Measurements from ENCODE around the gene SNAP29. TPM values are rescaled to one million over a fixed set of nuclear protein-coding genes. Genes with fewer than 3 reads are reported as not detected.
"Not testable (repeated sequence)": the region's sequence is repeated elsewhere in the genome, so short reads cannot be mapped to it uniquely, and the experiment has no call there.

The SNAP29 gene
- total and polyA plus RNA-seq, 4 experiments from 2014 or later = 18.8 to 27.8 (median 25.3) TPM

DNA sequence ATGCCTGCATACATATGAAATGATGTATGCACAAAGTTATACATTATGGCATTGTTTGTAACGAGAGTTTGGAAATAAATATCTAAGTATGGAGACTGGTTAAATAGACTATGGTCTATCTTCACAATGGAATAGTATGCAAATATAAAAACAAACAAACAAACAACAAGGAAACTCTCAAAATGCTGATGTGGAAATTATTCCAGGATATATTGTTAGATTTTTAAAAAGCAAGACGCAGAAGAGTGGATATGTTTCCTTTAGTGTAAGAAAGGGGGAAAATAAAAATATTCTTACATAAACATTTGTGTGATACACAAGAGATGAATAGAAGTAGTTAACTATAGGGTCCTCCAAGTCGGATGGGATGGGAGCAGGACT is 47.6 kb downstream of the SNAP29 start:
- Histone ChIP-seq H3K4me1 (ENCODE audit: insufficient read depth, low read length) (no peaks in the 10 kb centered on the region), H3K36me3 (ENCODE audit: insufficient read depth, low read length) (no peaks in the 10 kb centered on the region), H3K9me3 (ENCODE audit: control insufficient read depth in 1 of 2, low read length in 2 of 2) (no peaks in the 10 kb centered on the region), H3K27me3 (ENCODE audit: insufficient read depth, low read length) (no peaks in the 10 kb centered on the region), H3K4me3 (ENCODE audit: low read length in 2 of 2) (no peak overlapping the region), H3K27ac (ENCODE audit: low read depth, low read length) (no peak overlapping the region)
- ChIA-PET POLR2A (ENCODE audit: partially characterized antibody) (no interaction called here), CTCF (ENCODE audit: partially characterized antibody) (no interaction called here)
- Mint-ChIP-seq H3K27ac (no peak overlapping the region), H3K36me3 (no peaks in the 10 kb centered on the region), H3K4me1 (no peaks in the 10 kb centered on the region), H3K4me3 (no peak overlapping the region), H3K9me3 (no peaks in the 10 kb centered on the region), H3K27me3 (no peaks in the 10 kb centered on the region)
- intact Hi-C loops (cut with micrococcal nuclease) = no loop called here
- no peak for DNase-seq

- POLR2A ChIA-PET (ENCODE audit: partially characterized antibody); H3K27ac Mint-ChIP-seq; H3K36me3 ChIP-seq (ENCODE audit: insufficient read depth, low read length); CTCF ChIA-PET (ENCODE audit: partially characterized antibody); H3K4me1 ChIP-seq (ENCODE audit: insufficient read depth, low read length); H3K27ac ChIP-seq (ENCODE audit: low read depth, low read length); H3K27me3 ChIP-seq (ENCODE audit: insufficient read depth, low read length); intact Hi-C loops (cut with micrococcal nuclease); H3K4me1 Mint-ChIP-seq; DNase-seq; H3K9me3 ChIP-seq (ENCODE audit: control insufficient read depth in 1 of 2, low read length in 2 of 2); H3K27me3 Mint-ChIP-seq; H3K36me3 Mint-ChIP-seq; H3K4me3 ChIP-seq (ENCODE audit: low read length in 2 of 2); H3K4me3 Mint-ChIP-seq; H3K9me3 Mint-ChIP-seq: not testable (repeated sequence)
Observed at GRCh38 chr22:20908717-20909116, 49.9 kb downstream of the SNAP29 start.

- Mint-ChIP-seq H3K9me3 (peaks cover 0 to 2% (median 0%) of the 10 kb centered on the region in 8 donors), H3K27ac (no peak overlapping the region), H3K4me1 (no peaks in the 10 kb centered on the region), H3K4me3 (no peak overlapping the region), H3K36me3 (no peaks in the 10 kb centered on the region), H3K27me3 (no peaks in the 10 kb centered on the region)
- no peak for DNase-seq
- no peaks in the 10 kb centered on the region for H3K9me3 ChIP-seq (ENCODE audit: control insufficient read depth in 1 of 2, low read length in 2 of 2)
- CTCF ChIA-PET (ENCODE audit: partially characterized antibody) = interaction anchor here (0.9 kb wide), 1 partner anchor 222 kb away, joined by 3 read pairs; no protein-coding TSS in a partner anchor
- intact Hi-C loops (cut with micrococcal nuclease) = no loop called here
- H3K27ac ChIP-seq (ENCODE audit: low read depth, low read length) = no peak overlapping the region
- no peaks in the 10 kb centered on the region for H3K27me3 ChIP-seq (ENCODE audit: insufficient read depth, low read length)
- no peaks in the 10 kb centered on the region for H3K4me1 ChIP-seq (ENCODE audit: insufficient read depth, low read length)
- no peak overlapping the region for H3K4me3 ChIP-seq (ENCODE audit: low read length in 2 of 2)
- POLR2A ChIA-PET (ENCODE audit: partially characterized antibody) = no interaction called here
- no peaks in the 10 kb centered on the region for H3K36me3 ChIP-seq (ENCODE audit: insufficient read depth, low read length)
Observed at GRCh38 chr22:20909543-20910303, 50.9 kb downstream of the SNAP29 start.

- no peaks in the 10 kb centered on the region for H3K36me3 Mint-ChIP-seq
- H3K27me3 ChIP-seq (ENCODE audit: insufficient read depth, low read length) = no peaks in the 10 kb centered on the region
- no peaks in the 10 kb centered on the region for H3K27me3 Mint-ChIP-seq
- CTCF ChIA-PET (ENCODE audit: partially characterized antibody) = no interaction called here
- peaks cover 0 to 2% (median 0%) of the 10 kb centered on the region in 8 donors for H3K9me3 Mint-ChIP-seq
- POLR2A ChIA-PET (ENCODE audit: partially characterized antibody) = no interaction called here
- H3K36me3 ChIP-seq (ENCODE audit: insufficient read depth, low read length) = no peaks in the 10 kb centered on the region
- H3K4me1 ChIP-seq (ENCODE audit: insufficient read depth, low read length) = peaks cover 8% of the 10 kb centered on the region
- intact Hi-C loops (cut with micrococcal nuclease) = no loop called here
- H3K9me3 ChIP-seq (ENCODE audit: control insufficient read depth in 1 of 2, low read length in 2 of 2) = no peaks in the 10 kb centered on the region
- H3K4me3 ChIP-seq (ENCODE audit: low read length in 2 of 2) = no peak overlapping the region
- no peak for DNase-seq
- H3K4me3 Mint-ChIP-seq = no peak overlapping the region
- no peak overlapping the region for H3K27ac Mint-ChIP-seq
- no peak overlapping the region for H3K27ac ChIP-seq (ENCODE audit: low read depth, low read length)
- peaks cover 4 to 13% (median 10%) of the 10 kb centered on the region in 4 donors for H3K4me1 Mint-ChIP-seq
Observed at GRCh38 chr22:20912494-20912893, 53.7 kb downstream of the SNAP29 start.

GRCh38 chr22:20916916-20917810 is 58.4 kb downstream of the SNAP29 start, which contains the start of gene CRKL:
Gene CRKL (plus strand): TSS chr22:20917407. CDS start chr22:20917935, 528 bp downstream.
- no peaks in the 10 kb centered on the region for H3K27me3 ChIP-seq (ENCODE audit: insufficient read depth, low read length)
- no peaks in the 10 kb centered on the region for H3K36me3 ChIP-seq (ENCODE audit: insufficient read depth, low read length)
- DNase-seq = peak; percentile 94 to 96 (median 96)
- intact Hi-C loops (cut with micrococcal nuclease) = loop anchor here (1.0 kb wide), 2 partner anchors 59 to 84 kb away; partner anchors contain the start of gene PI4KA
- H3K27ac ChIP-seq (ENCODE audit: low read depth, low read length) = peak within 1 kb of the TSS; percentile 88
- Mint-ChIP-seq H3K9me3 (peaks cover 0 to 2% (median 0%) of the 10 kb centered on the region in 8 donors), H3K27ac (peak within 1 kb of the TSS; percentile 92 to 97 (median 96)), H3K36me3 (peaks cover 5 to 22% of the 10 kb centered on the region in 2 donors), H3K4me1 (peaks cover 22 to 53% (median 35%) of the 10 kb centered on the region in 4 donors), H3K27me3 (no peaks in the 10 kb centered on the region), H3K4me3 (peak within 1 kb of the TSS; percentile 88 to 99 (median 98))
- no peaks in the 10 kb centered on the region for H3K9me3 ChIP-seq (ENCODE audit: control insufficient read depth in 1 of 2, low read length in 2 of 2)
- ChIA-PET CTCF (ENCODE audit: partially characterized antibody) (interaction anchor here (0.6 to 1.9 kb wide), 6 partner anchors 9 to 86 kb away, joined by 3 to 5 read pairs (median 4); no protein-coding TSS in a partner anchor), POLR2A (ENCODE audit: partially characterized antibody) (interaction anchor here (0.6 to 1.8 kb wide), 5 partner anchors 17 to 410 kb away, joined by 3 to 6 read pairs (median 4); partner anchors contain the start of genes MED15 and THAP7)
- peaks cover 39% of the 10 kb centered on the region for H3K4me1 ChIP-seq (ENCODE audit: insufficient read depth, low read length)
- peak within 1 kb of the TSS; percentile 88 to 93 for H3K4me3 ChIP-seq (ENCODE audit: low read length in 2 of 2)

DNA sequence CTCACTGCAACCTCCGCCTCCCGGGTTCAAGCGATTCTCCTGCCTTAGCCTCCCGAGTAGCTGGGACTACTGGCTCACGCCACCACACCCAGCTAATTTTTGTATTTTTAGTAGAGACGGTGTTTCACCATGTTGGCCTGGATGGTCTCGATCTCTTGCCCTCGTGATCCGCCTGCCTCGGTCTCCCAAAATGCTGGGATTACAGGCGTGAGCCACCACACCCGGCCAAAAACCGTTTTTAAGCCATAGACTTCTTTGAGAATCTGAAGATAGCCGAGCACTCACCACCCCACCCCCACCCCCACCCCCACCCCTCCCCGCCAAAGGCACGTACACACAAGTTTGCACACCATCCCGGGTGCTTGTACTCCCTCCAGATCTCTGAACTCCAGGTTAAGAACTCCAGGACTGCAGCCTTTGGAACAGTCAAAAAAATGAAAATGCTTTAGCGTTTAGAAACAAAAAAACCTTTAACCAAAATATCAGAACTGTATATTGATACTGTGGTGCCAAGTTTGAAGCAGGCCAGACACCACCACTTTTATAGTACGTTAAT is 59.9 kb downstream of the SNAP29 start:
- no peaks in the 10 kb centered on the region for H3K27me3 ChIP-seq (ENCODE audit: insufficient read depth, low read length)
- H3K36me3 ChIP-seq (ENCODE audit: insufficient read depth, low read length) = no peaks in the 10 kb centered on the region
- peaks cover 54% of the 10 kb centered on the region for H3K4me1 ChIP-seq (ENCODE audit: insufficient read depth, low read length)
- POLR2A ChIA-PET (ENCODE audit: partially characterized antibody) = interaction anchor here (1.0 kb wide), 1 partner anchor 55 kb away, joined by 3 read pairs; no protein-coding TSS in a partner anchor
- peak overlapping the region; percentile 88 to 93 for H3K4me3 ChIP-seq (ENCODE audit: low read length in 2 of 2)
- intact Hi-C loops (cut with micrococcal nuclease) = no loop called here
- peak overlapping the region; percentile 92 to 97 (median 96) for H3K27ac Mint-ChIP-seq
- H3K36me3 Mint-ChIP-seq = peaks cover 9 to 25% of the 10 kb centered on the region in 2 donors
- peaks cover 25 to 58% (median 41%) of the 10 kb centered on the region in 4 donors for H3K4me1 Mint-ChIP-seq
- no peaks in the 10 kb centered on the region for H3K9me3 ChIP-seq (ENCODE audit: control insufficient read depth in 1 of 2, low read length in 2 of 2)
- DNase-seq = no peak
- CTCF ChIA-PET (ENCODE audit: partially characterized antibody) = no interaction called here
- H3K27me3 Mint-ChIP-seq = no peaks in the 10 kb centered on the region
- peak overlapping the region; percentile 88 to 99 (median 98) for H3K4me3 Mint-ChIP-seq
- H3K27ac ChIP-seq (ENCODE audit: low read depth, low read length) = peak overlapping the region; percentile 88
- no peaks in the 10 kb centered on the region for H3K9me3 Mint-ChIP-seq
